CD4-positive, CD25-positive, alpha-beta regulatory T cell (primary cell): ENCODE data around the gene SLC2A6. TPM values are rescaled to one million over a fixed set of nuclear protein-coding genes. Genes with fewer than 3 reads are reported as not detected.

Source experiments
- ATAC-seq, 2 donors: fragments of 150-1000 bp; cut with Tn5 transposase; one replicate each; pipeline ENCODE4 v1.10.0; 2021; ENCODE audit warnings: low read depth in 2 of 2, moderate number of reproducible peaks in 2 of 2, moderate library complexity in 1 of 2
- DNase-seq, 3 donors: peaks; one replicate each; pipeline versions ENCODE4 v3.0.0 to v3.0.0-alpha.2; 2012 to 2022; ENCODE audit warnings: mixed read lengths in 1 of 3
- H3K27ac ChIP-seq: one replicate; pipeline ENCODE4 v1.7.0; 2013; ENCODE audit warnings: mild to moderate bottlenecking, low read length; ENCODE audit not compliant: insufficient read depth, poor library complexity, severe bottlenecking
- H3K27me3 ChIP-seq: one replicate; pipeline ENCODE4 v1.7.0; 2013; ENCODE audit warnings: low read length; ENCODE audit not compliant: control insufficient read depth, insufficient read depth
- H3K36me3 ChIP-seq: one replicate; pipeline ENCODE4 v1.7.0; 2013; ENCODE audit warnings: mild to moderate bottlenecking, low read length, moderate library complexity; ENCODE audit not compliant: control insufficient read depth, insufficient read depth
- H3K4me1 ChIP-seq: 2 replicates; pipeline ENCODE4 v1.7.0; 2013; ENCODE audit warnings: mild to moderate bottlenecking, low read length; ENCODE audit not compliant: insufficient read depth, control insufficient read depth, poor library complexity, severe bottlenecking
- H3K4me3 ChIP-seq: one replicate; pipeline ENCODE4 v1.7.0; 2013; ENCODE audit warnings: low read depth, mild to moderate bottlenecking, low read length, moderate library complexity
- H3K9me3 ChIP-seq, 2 experiments: 1 replicate in 1 of 2; 2 replicates in 1 of 2; pipeline ENCODE4 v1.7.0; 2013; ENCODE audit warnings: low read length in 2 of 2, mild to moderate bottlenecking in 1 of 2, moderate library complexity in 1 of 2; ENCODE audit not compliant: control insufficient read depth in 2 of 2
- H3K27ac Mint-ChIP-seq, 3 donors: one replicate each; pipeline ENCODE4 v1.8.0; 2020 to 2022; ENCODE audit warnings: mild to moderate bottlenecking in 3 of 3, mixed read lengths in 3 of 3, moderate library complexity in 2 of 3
- H3K27me3 Mint-ChIP-seq: one replicate; pipeline ENCODE4 v1.8.0; 2022; ENCODE audit warnings: mild to moderate bottlenecking, mixed read lengths
- H3K36me3 Mint-ChIP-seq: one replicate; pipeline ENCODE4 v1.8.0; 2020; ENCODE audit warnings: mixed read lengths
- H3K4me1 Mint-ChIP-seq, 4 donors: one replicate each; pipeline ENCODE4 v1.8.0; 2020 to 2022; ENCODE audit warnings: mixed read lengths in 4 of 4, mild to moderate bottlenecking in 1 of 4
- H3K4me3 Mint-ChIP-seq, 4 donors: one replicate each; pipeline ENCODE4 v1.8.0; 2020 to 2022; ENCODE audit warnings: mild to moderate bottlenecking in 4 of 4, mixed read lengths in 4 of 4, moderate library complexity in 3 of 4
- H3K9me3 Mint-ChIP-seq, 7 donors: one replicate each; pipeline ENCODE4 v1.8.0; 2020 to 2022; ENCODE audit warnings: mixed read lengths in 7 of 7, mild to moderate bottlenecking in 3 of 7, moderate library complexity in 2 of 7
- polyA plus RNA-seq, 4 donors: library from polyadenylated mRNA; unstranded; fragments of 300-500 nt; fragmentation: Illumina TruSeq; gene quantifications; one replicate each; pipeline ENCODE4 v1.2.3, GENCODE V29; 2021
- total RNA-seq: library from RNA; stranded (reverse); gene quantifications from one replicate; pipeline ENCODE4 v1.2.3, GENCODE V29; 2022

The SLC2A6 gene
- total and polyA plus RNA-seq, 5 donors from 2014 or later, result 0.63 to 2.2 (median 1.8) TPM

GRCh38 chr9:133507246-133507965, 28.5 kb upstream of the SLC2A6 start:
- peaks cover 2% of the 10 kb centered on the region for H3K36me3 Mint-ChIP-seq
- DNase-seq, result no peak
- peaks cover 0 to 7% (median 1%) of the 10 kb centered on the region in 7 donors for H3K9me3 Mint-ChIP-seq
- Histone ChIP-seq H3K9me3 (peaks cover 2 to 3% of the 10 kb centered on the region in 2 experiments), H3K27ac (no peak overlapping the region), H3K27me3 (no peaks in the 10 kb centered on the region), H3K4me1 (peaks cover 18% of the 10 kb centered on the region), H3K36me3 (no peaks in the 10 kb centered on the region), H3K4me3 (no peak overlapping the region)
- H3K27ac Mint-ChIP-seq, result peak overlapping the region; percentile 73 to 97 (median 93)
- H3K4me3 Mint-ChIP-seq, result no peak overlapping the region
- ATAC-seq, result no peak
- peaks cover under 1% of the 10 kb centered on the region for H3K27me3 Mint-ChIP-seq
- peaks cover 0 to 31% (median 8%) of the 10 kb centered on the region in 4 donors for H3K4me1 Mint-ChIP-seq

GRCh38 chr9:133506653-133507038, 27.7 kb upstream of the SLC2A6 start:
- Mint-ChIP-seq H3K4me3 (no peak overlapping the region), H3K36me3 (peaks cover 5% of the 10 kb centered on the region), H3K4me1 (peaks cover 0 to 31% (median 8%) of the 10 kb centered on the region in 4 donors), H3K27me3 (peaks cover 7% of the 10 kb centered on the region), H3K9me3 (peaks cover 0 to 15% (median 3%) of the 10 kb centered on the region in 7 donors), H3K27ac (no peak overlapping the region)
- DNase-seq, result no peak
- H3K4me1 ChIP-seq, result peaks cover 18% of the 10 kb centered on the region
- no peak overlapping the region for H3K27ac ChIP-seq
- H3K27me3 ChIP-seq, result no peaks in the 10 kb centered on the region
- no peaks in the 10 kb centered on the region for H3K36me3 ChIP-seq
- ATAC-seq, result no peak
- H3K4me3 ChIP-seq, result no peak overlapping the region
- peaks cover 10% of the 10 kb centered on the region in 2 experiments for H3K9me3 ChIP-seq

DNA sequence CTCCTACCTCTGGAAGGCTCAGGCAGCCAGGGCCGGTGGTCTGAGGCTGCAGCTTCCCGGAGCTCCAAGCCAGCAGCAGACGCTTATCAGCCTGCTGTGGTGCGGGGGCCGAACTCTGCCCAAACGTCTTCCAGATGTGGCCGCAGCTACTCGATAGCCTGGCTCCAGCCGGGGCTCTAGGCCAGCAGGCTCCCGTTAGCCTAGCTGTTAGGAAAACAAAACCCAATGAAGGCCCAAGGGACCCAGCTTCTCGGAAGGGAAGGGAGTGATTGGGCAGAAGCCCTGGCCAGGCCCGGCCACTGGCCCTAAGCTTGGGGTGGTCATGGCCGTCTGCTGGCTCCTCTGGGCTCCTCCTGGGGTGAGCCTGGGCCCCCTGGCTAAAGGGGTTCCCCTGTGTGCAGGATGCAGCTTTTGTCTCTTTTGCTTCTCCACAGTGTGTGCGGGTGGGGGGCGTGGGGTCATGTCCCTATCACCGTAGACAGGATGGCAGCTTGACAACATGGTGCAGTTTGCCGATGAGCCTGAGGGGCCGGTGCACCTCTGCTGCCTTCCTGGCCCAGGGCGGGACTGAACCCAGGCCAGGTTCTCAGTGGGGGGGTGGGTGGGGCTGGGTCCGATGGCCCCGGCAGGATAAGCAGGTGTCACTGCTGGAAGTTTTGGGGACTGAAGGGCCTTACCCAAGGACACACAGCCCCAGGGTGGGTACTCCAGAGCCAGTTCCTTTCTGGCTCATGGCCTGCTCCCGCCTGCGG, 27.2 kb upstream of the SLC2A6 start:
- peaks cover 7% of the 10 kb centered on the region for H3K27me3 Mint-ChIP-seq
- Histone ChIP-seq H3K27me3 (no peaks in the 10 kb centered on the region), H3K9me3 (peaks cover 15 to 16% of the 10 kb centered on the region in 2 experiments), H3K27ac (no peak overlapping the region), H3K4me3 (no peak overlapping the region), H3K36me3 (no peaks in the 10 kb centered on the region), H3K4me1 (peaks cover 18% of the 10 kb centered on the region)
- no peak overlapping the region for H3K27ac Mint-ChIP-seq
- peaks cover 0 to 20% (median 3%) of the 10 kb centered on the region in 7 donors for H3K9me3 Mint-ChIP-seq
- peaks cover 5% of the 10 kb centered on the region for H3K36me3 Mint-ChIP-seq
- no peak overlapping the region for H3K4me3 Mint-ChIP-seq
- peaks cover 0 to 31% (median 8%) of the 10 kb centered on the region in 4 donors for H3K4me1 Mint-ChIP-seq
- no peak for ATAC-seq
- no peak for DNase-seq

DNA sequence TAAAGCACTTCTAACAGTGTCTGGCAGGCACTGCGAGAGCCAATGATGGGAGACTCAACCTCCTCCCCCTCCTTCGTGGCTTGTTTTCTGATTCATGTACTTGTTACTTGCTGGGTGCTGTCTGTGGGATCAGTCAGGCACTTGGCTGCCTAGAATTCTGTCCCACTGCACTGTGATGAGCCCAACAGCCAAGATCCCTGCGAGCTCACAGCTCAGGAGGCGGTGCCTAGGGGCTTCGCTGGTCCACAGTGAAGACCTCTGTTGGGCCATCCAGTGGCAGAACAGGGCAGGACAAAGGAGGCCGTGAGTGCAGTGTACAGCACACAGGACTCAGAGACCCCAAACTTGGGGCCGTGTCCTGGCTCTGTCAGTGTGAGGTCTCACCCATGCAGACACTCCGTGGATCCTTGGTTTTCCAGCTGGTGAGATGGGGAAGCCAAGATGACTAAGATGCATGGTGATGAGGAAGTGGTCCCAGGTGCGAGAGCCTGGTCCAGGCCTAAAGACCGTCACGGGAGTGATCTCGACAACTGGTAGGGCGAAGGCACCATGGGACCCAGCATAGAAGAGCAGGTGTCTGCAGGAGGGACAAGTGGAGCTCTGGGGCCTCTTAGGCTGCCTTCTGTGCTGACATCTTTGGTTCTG, 26.4 kb upstream of the SLC2A6 start:
- Histone ChIP-seq H3K27ac (no peak overlapping the region), H3K36me3 (no peaks in the 10 kb centered on the region), H3K4me3 (no peak overlapping the region), H3K9me3 (peaks cover 16 to 17% of the 10 kb centered on the region in 2 experiments), H3K4me1 (peaks cover 18% of the 10 kb centered on the region), H3K27me3 (no peaks in the 10 kb centered on the region)
- Mint-ChIP-seq H3K36me3 (peaks cover 5% of the 10 kb centered on the region), H3K4me1 (peaks cover 0 to 28% (median 8%) of the 10 kb centered on the region in 4 donors), H3K9me3 (peaks cover 0 to 21% (median 3%) of the 10 kb centered on the region in 7 donors), H3K27ac (peak overlapping the region in 1 of 3 donors; percentile 85), H3K27me3 (peaks cover 7% of the 10 kb centered on the region), H3K4me3 (no peak overlapping the region)
- DNase-seq (no peak), ATAC-seq (no peak)

- DNase-seq (no peak), ATAC-seq (no peak)
- Histone ChIP-seq H3K9me3 (peaks cover 16 to 17% of the 10 kb centered on the region in 2 experiments), H3K27ac (no peak overlapping the region), H3K27me3 (no peaks in the 10 kb centered on the region), H3K36me3 (no peaks in the 10 kb centered on the region), H3K4me1 (no peaks in the 10 kb centered on the region), H3K4me3 (no peak overlapping the region)
- peaks cover 0 to under 1% (median 0%) of the 10 kb centered on the region in 4 donors for H3K4me1 Mint-ChIP-seq
- no peak overlapping the region for H3K27ac Mint-ChIP-seq
- H3K9me3 Mint-ChIP-seq, result peaks cover 0 to 21% (median 4%) of the 10 kb centered on the region in 7 donors
- peaks cover 5% of the 10 kb centered on the region for H3K36me3 Mint-ChIP-seq
- no peak overlapping the region for H3K4me3 Mint-ChIP-seq
- H3K27me3 Mint-ChIP-seq, result peaks cover 7% of the 10 kb centered on the region
Measured at GRCh38 chr9:133502112-133502511, 23.2 kb upstream of the SLC2A6 start.

- H3K27me3 Mint-ChIP-seq, result peaks cover 7% of the 10 kb centered on the region
- no peak overlapping the region for H3K27ac Mint-ChIP-seq
- Histone ChIP-seq H3K27ac (no peak overlapping the region), H3K36me3 (no peaks in the 10 kb centered on the region), H3K4me1 (no peaks in the 10 kb centered on the region), H3K4me3 (no peak overlapping the region), H3K9me3 (peaks cover 16 to 17% of the 10 kb centered on the region in 2 experiments), H3K27me3 (no peaks in the 10 kb centered on the region)
- DNase-seq (no peak), ATAC-seq (no peak)
- peaks cover 5% of the 10 kb centered on the region for H3K36me3 Mint-ChIP-seq
- peaks cover 0 to 21% (median 4%) of the 10 kb centered on the region in 7 donors for H3K9me3 Mint-ChIP-seq
- H3K4me3 Mint-ChIP-seq, result no peak overlapping the region
- no peaks in the 10 kb centered on the region for H3K4me1 Mint-ChIP-seq
Measured at GRCh38 chr9:133499892-133500270, 21.0 kb upstream of the SLC2A6 start.

GRCh38 chr9:133499132-133499891, 20.4 kb upstream of the SLC2A6 start:
- Mint-ChIP-seq H3K27ac (no peak overlapping the region), H3K36me3 (peaks cover 5% of the 10 kb centered on the region), H3K4me1 (no peaks in the 10 kb centered on the region), H3K4me3 (no peak overlapping the region), H3K9me3 (peaks cover 0 to 21% (median 4%) of the 10 kb centered on the region in 7 donors), H3K27me3 (peaks cover 7% of the 10 kb centered on the region)
- Histone ChIP-seq H3K36me3 (no peaks in the 10 kb centered on the region), H3K27me3 (no peaks in the 10 kb centered on the region), H3K4me3 (no peak overlapping the region), H3K27ac (no peak overlapping the region), H3K9me3 (peaks cover 16 to 17% of the 10 kb centered on the region in 2 experiments), H3K4me1 (no peaks in the 10 kb centered on the region)
- ATAC-seq (no peak), DNase-seq (no peak)
